NB4 (cell line): ENCODE results near the gene STK32B.

Experiments used
- POLR2A ChIP-seq: IDR thresholded peaks from 2 replicates; pipeline ENCODE4 v1.6.1; 2011; ENCODE audit warnings: mild to moderate bottlenecking; ENCODE audit not compliant: insufficient read length; ENCODE audit errors: extremely low read depth
- TF ChIP-seq, protein P1 (sequence below): IDR thresholded peaks from one replicate; pipeline ENCODE4 v1.5.1; 2012; ENCODE audit warnings: low read depth, low read length
- TF ChIP-seq, protein P2 (sequence below): IDR thresholded peaks from 2 replicates; pipeline ENCODE4 v1.6.1; 2011; ENCODE audit warnings: low read depth, low read length

DNA sequence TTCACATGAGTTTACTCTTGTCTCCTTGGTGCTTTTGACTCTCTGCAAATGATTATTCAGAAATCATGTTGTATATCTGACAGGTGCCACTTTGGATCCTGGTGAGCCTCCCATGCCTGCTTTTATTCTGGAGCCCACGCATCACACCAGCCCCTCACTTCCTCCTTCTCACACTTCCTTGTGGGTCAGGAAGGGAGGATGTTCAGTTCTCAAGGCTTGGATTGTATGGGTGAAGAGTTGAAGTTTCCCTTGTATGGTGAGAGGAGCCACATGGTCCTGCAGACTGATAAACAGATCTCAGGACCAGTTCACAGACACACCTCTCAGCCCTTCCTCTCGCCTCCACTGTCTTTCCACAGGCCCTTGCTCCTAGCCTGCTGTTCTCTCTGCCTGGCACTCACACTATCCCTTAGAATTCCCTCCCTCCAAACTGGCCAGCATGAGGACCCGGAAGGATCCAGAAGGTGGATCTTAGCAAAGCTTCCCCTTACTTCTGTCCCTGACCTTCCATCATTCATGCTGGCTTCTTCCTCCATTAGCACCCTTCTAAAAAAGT is 92.1 kb downstream of the STK32B start:
- TF ChIP-seq, protein P1, sequence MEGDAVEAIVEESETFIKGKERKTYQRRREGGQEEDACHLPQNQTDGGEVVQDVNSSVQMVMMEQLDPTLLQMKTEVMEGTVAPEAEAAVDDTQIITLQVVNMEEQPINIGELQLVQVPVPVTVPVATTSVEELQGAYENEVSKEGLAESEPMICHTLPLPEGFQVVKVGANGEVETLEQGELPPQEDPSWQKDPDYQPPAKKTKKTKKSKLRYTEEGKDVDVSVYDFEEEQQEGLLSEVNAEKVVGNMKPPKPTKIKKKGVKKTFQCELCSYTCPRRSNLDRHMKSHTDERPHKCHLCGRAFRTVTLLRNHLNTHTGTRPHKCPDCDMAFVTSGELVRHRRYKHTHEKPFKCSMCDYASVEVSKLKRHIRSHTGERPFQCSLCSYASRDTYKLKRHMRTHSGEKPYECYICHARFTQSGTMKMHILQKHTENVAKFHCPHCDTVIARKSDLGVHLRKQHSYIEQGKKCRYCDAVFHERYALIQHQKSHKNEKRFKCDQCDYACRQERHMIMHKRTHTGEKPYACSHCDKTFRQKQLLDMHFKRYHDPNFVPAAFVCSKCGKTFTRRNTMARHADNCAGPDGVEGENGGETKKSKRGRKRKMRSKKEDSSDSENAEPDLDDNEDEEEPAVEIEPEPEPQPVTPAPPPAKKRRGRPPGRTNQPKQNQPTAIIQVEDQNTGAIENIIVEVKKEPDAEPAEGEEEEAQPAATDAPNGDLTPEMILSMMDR: no peak
- TF ChIP-seq, protein P2, sequence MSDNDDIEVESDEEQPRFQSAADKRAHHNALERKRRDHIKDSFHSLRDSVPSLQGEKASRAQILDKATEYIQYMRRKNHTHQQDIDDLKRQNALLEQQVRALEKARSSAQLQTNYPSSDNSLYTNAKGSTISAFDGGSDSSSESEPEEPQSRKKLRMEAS: no peak
- no peak for TF ChIP-seq POLR2A
